ENCODE data around the gene SPIRE1.

DNA sequence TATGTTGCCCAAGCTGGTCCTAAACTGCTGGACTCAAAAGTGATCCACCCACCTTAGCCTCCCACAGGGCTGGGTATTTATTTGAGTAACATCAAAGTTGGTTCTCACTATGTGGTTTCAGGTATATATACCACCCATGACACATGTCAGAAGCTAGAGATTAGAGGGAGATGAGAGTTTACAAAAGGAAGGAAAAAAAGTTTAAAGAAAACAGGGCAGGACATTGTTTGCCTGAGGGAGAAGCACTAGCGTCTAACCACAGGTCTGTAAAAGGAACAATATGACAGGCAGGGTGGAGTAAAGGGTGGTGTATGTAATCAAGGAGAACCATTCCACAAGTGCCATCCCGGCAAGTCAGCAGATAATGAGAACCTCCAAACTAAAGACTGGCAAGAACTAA, 36.1 kb upstream of the SPIRE1 start:
- TF ChIP-seq, protein P1, sequence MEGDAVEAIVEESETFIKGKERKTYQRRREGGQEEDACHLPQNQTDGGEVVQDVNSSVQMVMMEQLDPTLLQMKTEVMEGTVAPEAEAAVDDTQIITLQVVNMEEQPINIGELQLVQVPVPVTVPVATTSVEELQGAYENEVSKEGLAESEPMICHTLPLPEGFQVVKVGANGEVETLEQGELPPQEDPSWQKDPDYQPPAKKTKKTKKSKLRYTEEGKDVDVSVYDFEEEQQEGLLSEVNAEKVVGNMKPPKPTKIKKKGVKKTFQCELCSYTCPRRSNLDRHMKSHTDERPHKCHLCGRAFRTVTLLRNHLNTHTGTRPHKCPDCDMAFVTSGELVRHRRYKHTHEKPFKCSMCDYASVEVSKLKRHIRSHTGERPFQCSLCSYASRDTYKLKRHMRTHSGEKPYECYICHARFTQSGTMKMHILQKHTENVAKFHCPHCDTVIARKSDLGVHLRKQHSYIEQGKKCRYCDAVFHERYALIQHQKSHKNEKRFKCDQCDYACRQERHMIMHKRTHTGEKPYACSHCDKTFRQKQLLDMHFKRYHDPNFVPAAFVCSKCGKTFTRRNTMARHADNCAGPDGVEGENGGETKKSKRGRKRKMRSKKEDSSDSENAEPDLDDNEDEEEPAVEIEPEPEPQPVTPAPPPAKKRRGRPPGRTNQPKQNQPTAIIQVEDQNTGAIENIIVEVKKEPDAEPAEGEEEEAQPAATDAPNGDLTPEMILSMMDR (IDR thresholded peaks at IDR 0.05; ENCODE audit: low read length) = no peak
- TF ChIP-seq EZH2 (IDR thresholded peaks at IDR 0.05; ENCODE audit: borderline replicate concordance, low read length) = no peak
